HepG2 (cell line): ENCODE data around the gene DHRS4L2. TPM values are rescaled to one million over a fixed set of nuclear protein-coding genes. Genes with fewer than 3 reads are reported as not detected.

ENCODE experiments used
- NR1H2 ChIP-seq: sonication (generic); formaldehyde crosslinking; IDR thresholded peaks from 2 replicates; pipeline ENCODE4 v1.8.1; 2022; ENCODE audit warnings: low read depth, missing genetic modification reagents, borderline replicate concordance
- SIX4 ChIP-seq: sonication (generic); formaldehyde crosslinking; IDR thresholded peaks from 2 replicates; pipeline ENCODE4 v1.4.0; 2020; ENCODE audit warnings: missing genetic modification reagents
- ZFAT ChIP-seq: sonication (generic); formaldehyde crosslinking; conservative IDR thresholded peaks from 2 replicates; pipeline ENCODE4 v1.8.1; 2023; ENCODE audit warnings: missing genetic modification reagents, inconsistent platforms
- ZNF12 ChIP-seq: sonication (generic); formaldehyde crosslinking; IDR thresholded peaks from 2 replicates; pipeline ENCODE4 v1.5.0; 2020; ENCODE audit warnings: missing genetic modification reagents
- ZNF230 ChIP-seq: sonication (generic); formaldehyde crosslinking; IDR thresholded peaks from 2 replicates; pipeline ENCODE4 v1.4.0; 2020; ENCODE audit warnings: mild to moderate bottlenecking, missing genetic modification reagents
- ZNF264 ChIP-seq: sonication (generic); formaldehyde crosslinking; IDR thresholded peaks from 2 replicates; pipeline ENCODE4 v1.4.0; 2020; ENCODE audit warnings: missing genetic modification reagents
- ZNF441 ChIP-seq: sonication (generic); formaldehyde crosslinking; IDR thresholded peaks from 2 replicates; pipeline ENCODE4 v1.7.0; 2021; ENCODE audit warnings: missing genetic modification reagents, borderline replicate concordance
- ZNF556 ChIP-seq: sonication (generic); formaldehyde crosslinking; IDR thresholded peaks from 2 replicates; pipeline ENCODE4 v1.4.0; 2020; ENCODE audit warnings: mild to moderate bottlenecking, missing genetic modification reagents, borderline replicate concordance
- ZNF788 ChIP-seq: sonication (generic); formaldehyde crosslinking; IDR thresholded peaks from 2 replicates; pipeline ENCODE4 v1.5.0; 2020; ENCODE audit warnings: mild to moderate bottlenecking, missing genetic modification reagents, borderline replicate concordance
- polyA plus RNA-seq, 8 experiments: library from polyadenylated mRNA; depleted of rRNA in 3 of 8; stranded (reverse) in 7 of 8; unstranded in 1 of 8; fragments of >200 nt; fragmentation: Illumina TruSeq in 4 of 8; extraction: Trizol in 4 of 8; gene quantifications; 2 replicates each; pipeline versions ENCODE4 v1.2.1 to v1.2.3, GENCODE V29; 2011 to 2016; ENCODE audit warnings: low read depth in 4 of 8, missing spikeins in 1 of 8, mixed read lengths in 1 of 8; ENCODE audit not compliant: insufficient read depth in 1 of 8
- total RNA-seq, 5 experiments: library from RNA; depleted of rRNA; stranded (reverse); fragments of >200 nt; fragmentation: Illumina TruSeq; extraction: Trizol; gene quantifications; 2 replicates each; pipeline ENCODE4 v1.2.3, GENCODE V29; 2016; ENCODE audit warnings: low read depth in 1 of 5
- TF ChIP-seq, protein P1 (sequence below): sonication (generic); formaldehyde crosslinking; IDR thresholded peaks from 2 replicates; pipeline ENCODE4 v1.9.0; 2021; ENCODE audit warnings: mild to moderate bottlenecking, missing genetic modification reagents
- TF ChIP-seq, protein P2 (sequence below): IDR thresholded peaks from 2 replicates; pipeline ENCODE4 v1.6.1; 2012; ENCODE audit warnings: low read depth, low read length, improper control_type of control experiment
- TF ChIP-seq, protein P3 (sequence below): IDR thresholded peaks from 2 replicates; pipeline ENCODE4 v1.4.0; 2020; ENCODE audit warnings: mild to moderate bottlenecking, missing genetic modification reagents
- TF ChIP-seq, protein P4 (sequence below): sonication (generic); formaldehyde crosslinking; IDR thresholded peaks from 2 replicates; pipeline ENCODE4 v1.5.0; 2020; ENCODE audit warnings: mild to moderate bottlenecking, low read depth, missing genetic modification reagents, borderline replicate concordance
- TF ChIP-seq, protein P5 (sequence below): sonication (generic); formaldehyde crosslinking; IDR thresholded peaks from 2 replicates; pipeline ENCODE4 v1.4.0; 2020; ENCODE audit warnings: missing genetic modification reagents

Gene DHRS4L2
- total and polyA plus RNA-seq, 2 of the 13 experiments (the other 11 are each of a cell fraction or from before 2014, with no cell fraction given), result 24.7 to 38.2 TPM

DNA sequence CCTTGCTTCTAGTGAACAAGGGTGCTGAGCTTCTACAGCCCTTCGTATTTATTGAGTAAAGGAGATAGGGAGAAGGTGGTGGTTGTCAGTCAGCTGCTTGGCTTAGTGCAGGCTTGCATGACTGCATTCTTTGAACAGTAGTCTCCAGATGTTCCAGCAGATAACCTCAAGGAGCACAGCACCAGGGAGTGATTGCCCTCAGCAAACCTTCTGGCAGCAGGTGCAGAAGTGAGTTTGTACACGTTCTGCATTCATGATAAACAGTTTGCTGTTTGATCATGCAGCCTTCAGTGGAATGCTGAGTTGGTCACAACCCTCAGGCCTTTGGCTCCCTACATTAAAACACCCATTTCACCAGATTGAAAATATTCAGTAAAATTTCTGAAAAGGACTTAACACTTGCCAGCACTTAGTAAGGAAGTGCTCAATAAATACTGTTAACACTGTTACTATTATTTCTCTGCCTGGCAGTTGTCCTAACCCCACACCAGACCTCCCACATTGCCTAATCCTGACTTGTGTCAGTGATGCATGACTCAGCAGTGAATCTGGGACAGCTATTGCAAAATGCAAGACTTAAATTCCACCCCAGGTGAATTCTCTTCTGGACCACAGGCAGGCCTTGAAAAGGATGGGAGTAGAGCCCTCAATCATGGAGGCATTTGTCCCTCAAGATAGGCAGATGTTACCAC lies 44.1 kb downstream of the DHRS4L2 start (continued):
- TF ChIP-seq, protein P1, sequence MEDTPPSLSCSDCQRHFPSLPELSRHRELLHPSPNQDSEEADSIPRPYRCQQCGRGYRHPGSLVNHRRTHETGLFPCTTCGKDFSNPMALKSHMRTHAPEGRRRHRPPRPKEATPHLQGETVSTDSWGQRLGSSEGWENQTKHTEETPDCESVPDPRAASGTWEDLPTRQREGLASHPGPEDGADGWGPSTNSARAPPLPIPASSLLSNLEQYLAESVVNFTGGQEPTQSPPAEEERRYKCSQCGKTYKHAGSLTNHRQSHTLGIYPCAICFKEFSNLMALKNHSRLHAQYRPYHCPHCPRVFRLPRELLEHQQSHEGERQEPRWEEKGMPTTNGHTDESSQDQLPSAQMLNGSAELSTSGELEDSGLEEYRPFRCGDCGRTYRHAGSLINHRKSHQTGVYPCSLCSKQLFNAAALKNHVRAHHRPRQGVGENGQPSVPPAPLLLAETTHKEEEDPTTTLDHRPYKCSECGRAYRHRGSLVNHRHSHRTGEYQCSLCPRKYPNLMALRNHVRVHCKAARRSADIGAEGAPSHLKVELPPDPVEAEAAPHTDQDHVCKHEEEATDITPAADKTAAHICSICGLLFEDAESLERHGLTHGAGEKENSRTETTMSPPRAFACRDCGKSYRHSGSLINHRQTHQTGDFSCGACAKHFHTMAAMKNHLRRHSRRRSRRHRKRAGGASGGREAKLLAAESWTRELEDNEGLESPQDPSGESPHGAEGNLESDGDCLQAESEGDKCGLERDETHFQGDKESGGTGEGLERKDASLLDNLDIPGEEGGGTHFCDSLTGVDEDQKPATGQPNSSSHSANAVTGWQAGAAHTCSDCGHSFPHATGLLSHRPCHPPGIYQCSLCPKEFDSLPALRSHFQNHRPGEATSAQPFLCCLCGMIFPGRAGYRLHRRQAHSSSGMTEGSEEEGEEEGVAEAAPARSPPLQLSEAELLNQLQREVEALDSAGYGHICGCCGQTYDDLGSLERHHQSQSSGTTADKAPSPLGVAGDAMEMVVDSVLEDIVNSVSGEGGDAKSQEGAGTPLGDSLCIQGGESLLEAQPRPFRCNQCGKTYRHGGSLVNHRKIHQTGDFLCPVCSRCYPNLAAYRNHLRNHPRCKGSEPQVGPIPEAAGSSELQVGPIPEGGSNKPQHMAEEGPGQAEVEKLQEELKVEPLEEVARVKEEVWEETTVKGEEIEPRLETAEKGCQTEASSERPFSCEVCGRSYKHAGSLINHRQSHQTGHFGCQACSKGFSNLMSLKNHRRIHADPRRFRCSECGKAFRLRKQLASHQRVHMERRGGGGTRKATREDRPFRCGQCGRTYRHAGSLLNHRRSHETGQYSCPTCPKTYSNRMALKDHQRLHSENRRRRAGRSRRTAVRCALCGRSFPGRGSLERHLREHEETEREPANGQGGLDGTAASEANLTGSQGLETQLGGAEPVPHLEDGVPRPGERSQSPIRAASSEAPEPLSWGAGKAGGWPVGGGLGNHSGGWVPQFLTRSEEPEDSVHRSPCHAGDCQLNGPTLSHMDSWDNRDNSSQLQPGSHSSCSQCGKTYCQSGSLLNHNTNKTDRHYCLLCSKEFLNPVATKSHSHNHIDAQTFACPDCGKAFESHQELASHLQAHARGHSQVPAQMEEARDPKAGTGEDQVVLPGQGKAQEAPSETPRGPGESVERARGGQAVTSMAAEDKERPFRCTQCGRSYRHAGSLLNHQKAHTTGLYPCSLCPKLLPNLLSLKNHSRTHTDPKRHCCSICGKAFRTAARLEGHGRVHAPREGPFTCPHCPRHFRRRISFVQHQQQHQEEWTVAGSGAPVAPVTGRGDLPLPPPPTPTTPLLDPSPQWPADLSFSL (CRISPR knock-in tag), result no peak; the same call in 1 of the 2 replicates
- TF ChIP-seq ZNF264 (CRISPR knock-in tag) (no peak), ZNF12 (peak; percentile 91), ZNF788 (CRISPR knock-in tag) (peak; percentile 66; the same call in 1 of the 2 replicates), ZFAT (CRISPR knock-in tag) (no peak), ZNF230 (CRISPR knock-in tag) (no peak), ZNF556 (no peak), NR1H2 (CRISPR knock-in tag) (no peak), SIX4 (0 out of 2 replicates have a peak, but pooled peaks have one; percentile 57), ZNF441 (CRISPR knock-in tag) (no peak)
- TF ChIP-seq, protein P2, sequence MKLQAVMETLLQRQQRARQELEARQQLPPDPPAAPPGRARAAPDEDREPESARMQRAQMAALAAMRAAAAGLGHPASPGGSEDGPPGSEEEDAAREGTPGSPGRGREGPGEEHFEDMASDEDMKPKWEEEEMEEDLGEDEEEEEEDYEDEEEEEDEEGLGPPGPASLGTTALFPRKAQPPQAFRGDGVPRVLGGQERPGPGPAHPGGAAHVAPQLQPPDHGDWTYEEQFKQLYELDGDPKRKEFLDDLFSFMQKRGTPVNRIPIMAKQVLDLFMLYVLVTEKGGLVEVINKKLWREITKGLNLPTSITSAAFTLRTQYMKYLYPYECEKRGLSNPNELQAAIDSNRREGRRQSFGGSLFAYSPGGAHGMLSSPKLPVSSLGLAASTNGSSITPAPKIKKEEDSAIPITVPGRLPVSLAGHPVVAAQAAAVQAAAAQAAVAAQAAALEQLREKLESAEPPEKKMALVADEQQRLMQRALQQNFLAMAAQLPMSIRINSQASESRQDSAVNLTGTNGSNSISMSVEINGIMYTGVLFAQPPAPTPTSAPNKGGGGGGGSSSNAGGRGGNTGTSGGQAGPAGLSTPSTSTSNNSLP, result peak; percentile 63; the same call in 1 of the 2 replicates
- TF ChIP-seq, protein P3, sequence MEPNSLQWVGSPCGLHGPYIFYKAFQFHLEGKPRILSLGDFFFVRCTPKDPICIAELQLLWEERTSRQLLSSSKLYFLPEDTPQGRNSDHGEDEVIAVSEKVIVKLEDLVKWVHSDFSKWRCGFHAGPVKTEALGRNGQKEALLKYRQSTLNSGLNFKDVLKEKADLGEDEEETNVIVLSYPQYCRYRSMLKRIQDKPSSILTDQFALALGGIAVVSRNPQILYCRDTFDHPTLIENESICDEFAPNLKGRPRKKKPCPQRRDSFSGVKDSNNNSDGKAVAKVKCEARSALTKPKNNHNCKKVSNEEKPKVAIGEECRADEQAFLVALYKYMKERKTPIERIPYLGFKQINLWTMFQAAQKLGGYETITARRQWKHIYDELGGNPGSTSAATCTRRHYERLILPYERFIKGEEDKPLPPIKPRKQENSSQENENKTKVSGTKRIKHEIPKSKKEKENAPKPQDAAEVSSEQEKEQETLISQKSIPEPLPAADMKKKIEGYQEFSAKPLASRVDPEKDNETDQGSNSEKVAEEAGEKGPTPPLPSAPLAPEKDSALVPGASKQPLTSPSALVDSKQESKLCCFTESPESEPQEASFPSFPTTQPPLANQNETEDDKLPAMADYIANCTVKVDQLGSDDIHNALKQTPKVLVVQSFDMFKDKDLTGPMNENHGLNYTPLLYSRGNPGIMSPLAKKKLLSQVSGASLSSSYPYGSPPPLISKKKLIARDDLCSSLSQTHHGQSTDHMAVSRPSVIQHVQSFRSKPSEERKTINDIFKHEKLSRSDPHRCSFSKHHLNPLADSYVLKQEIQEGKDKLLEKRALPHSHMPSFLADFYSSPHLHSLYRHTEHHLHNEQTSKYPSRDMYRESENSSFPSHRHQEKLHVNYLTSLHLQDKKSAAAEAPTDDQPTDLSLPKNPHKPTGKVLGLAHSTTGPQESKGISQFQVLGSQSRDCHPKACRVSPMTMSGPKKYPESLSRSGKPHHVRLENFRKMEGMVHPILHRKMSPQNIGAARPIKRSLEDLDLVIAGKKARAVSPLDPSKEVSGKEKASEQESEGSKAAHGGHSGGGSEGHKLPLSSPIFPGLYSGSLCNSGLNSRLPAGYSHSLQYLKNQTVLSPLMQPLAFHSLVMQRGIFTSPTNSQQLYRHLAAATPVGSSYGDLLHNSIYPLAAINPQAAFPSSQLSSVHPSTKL (CRISPR knock-in tag), result peak; percentile 96
- TF ChIP-seq, protein P4, sequence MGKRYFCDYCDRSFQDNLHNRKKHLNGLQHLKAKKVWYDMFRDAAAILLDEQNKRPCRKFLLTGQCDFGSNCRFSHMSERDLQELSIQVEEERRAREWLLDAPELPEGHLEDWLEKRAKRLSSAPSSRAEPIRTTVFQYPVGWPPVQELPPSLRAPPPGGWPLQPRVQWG (CRISPR knock-in tag), result no peak
- TF ChIP-seq, protein P5, sequence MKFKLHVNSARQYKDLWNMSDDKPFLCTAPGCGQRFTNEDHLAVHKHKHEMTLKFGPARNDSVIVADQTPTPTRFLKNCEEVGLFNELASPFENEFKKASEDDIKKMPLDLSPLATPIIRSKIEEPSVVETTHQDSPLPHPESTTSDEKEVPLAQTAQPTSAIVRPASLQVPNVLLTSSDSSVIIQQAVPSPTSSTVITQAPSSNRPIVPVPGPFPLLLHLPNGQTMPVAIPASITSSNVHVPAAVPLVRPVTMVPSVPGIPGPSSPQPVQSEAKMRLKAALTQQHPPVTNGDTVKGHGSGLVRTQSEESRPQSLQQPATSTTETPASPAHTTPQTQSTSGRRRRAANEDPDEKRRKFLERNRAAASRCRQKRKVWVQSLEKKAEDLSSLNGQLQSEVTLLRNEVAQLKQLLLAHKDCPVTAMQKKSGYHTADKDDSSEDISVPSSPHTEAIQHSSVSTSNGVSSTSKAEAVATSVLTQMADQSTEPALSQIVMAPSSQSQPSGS, result peak; percentile 45; the same call in 1 of the 2 replicates
